ENCODE measurements around the gene KCNAB1. TPM values are rescaled to one million over a fixed set of nuclear protein-coding genes. Genes with fewer than 3 reads are reported as not detected.

KCNAB1 gene
- total RNA-seq, 1 experiment from 2014 or later = not detected

DNA sequence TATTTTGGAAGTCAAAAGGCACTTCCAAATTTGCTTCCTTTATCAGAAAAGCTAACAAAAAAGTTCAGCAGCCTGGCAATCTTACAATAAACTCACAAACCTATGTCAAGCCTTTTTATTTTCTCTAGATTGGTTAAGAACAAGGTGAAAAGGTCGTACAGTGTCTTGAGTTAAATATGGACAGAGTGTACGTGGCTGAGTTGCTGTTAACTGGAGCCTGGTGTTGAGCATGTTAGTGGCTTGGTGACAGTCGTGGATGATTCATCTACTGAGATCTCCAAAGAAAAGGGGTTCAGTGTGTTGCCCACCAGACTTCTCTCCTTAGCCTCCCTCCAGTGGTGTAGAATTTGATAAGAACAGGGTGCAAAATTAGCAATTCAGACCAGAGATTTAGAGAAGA lies 344.8 kb downstream of the KCNAB1 start:
- no peaks in the 10 kb centered on the region for H3K79me2 ChIP-seq (ENCODE audit: low read length)
- H3K36me3 ChIP-seq (ENCODE audit: low read depth, low read length) = no peaks in the 10 kb centered on the region
- H3F3A ChIP-seq (ENCODE audit: low read length, unreplicated experiment) = no peaks in the 10 kb centered on the region
- POLR2A ChIA-PET (ENCODE audit: unreplicated experiment) = no interaction called here
- H3K9me2 ChIP-seq (replicated peaks; ENCODE audit: low read length) = no peaks in the 10 kb centered on the region
- no peaks in the 10 kb centered on the region for H4K20me1 ChIP-seq (ENCODE audit: low read length)
- H2AFZ ChIP-seq (ENCODE audit: low read length) = no peak overlapping the region
- H3K27me3 ChIP-seq (ENCODE audit: low read length) = peaks cover 63% of the 10 kb centered on the region
- no peaks in the 10 kb centered on the region for H3K9me3 ChIP-seq (ENCODE audit: low read length)
- BruUV-seq (replicated peaks) = no TSS peak
- no peak overlapping the region for H3K9ac ChIP-seq (ENCODE audit: low read length)
- H3K27ac ChIP-seq (ENCODE audit: low read length) = no peak overlapping the region
- intact Hi-C loops (cut with micrococcal nuclease) = no loop called here
- DNase-seq (no peak), ATAC-seq (no peak)
- no peak for TF ChIP-seq EZH2phosphoT487 (IDR thresholded peaks at IDR 0.05; ENCODE audit: borderline replicate concordance, low read length)
- no peak for TF ChIP-seq EZH2 (IDR thresholded peaks at IDR 0.05; ENCODE audit: low read length, unreplicated experiment)
- TF ChIP-seq, protein P1, sequence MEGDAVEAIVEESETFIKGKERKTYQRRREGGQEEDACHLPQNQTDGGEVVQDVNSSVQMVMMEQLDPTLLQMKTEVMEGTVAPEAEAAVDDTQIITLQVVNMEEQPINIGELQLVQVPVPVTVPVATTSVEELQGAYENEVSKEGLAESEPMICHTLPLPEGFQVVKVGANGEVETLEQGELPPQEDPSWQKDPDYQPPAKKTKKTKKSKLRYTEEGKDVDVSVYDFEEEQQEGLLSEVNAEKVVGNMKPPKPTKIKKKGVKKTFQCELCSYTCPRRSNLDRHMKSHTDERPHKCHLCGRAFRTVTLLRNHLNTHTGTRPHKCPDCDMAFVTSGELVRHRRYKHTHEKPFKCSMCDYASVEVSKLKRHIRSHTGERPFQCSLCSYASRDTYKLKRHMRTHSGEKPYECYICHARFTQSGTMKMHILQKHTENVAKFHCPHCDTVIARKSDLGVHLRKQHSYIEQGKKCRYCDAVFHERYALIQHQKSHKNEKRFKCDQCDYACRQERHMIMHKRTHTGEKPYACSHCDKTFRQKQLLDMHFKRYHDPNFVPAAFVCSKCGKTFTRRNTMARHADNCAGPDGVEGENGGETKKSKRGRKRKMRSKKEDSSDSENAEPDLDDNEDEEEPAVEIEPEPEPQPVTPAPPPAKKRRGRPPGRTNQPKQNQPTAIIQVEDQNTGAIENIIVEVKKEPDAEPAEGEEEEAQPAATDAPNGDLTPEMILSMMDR (conservative IDR thresholded peaks at IDR 0.05; ENCODE audit: low read depth, low read length) = no peak
- H3K4me1 ChIP-seq (ENCODE audit: insufficient read depth, low read length) = no peaks in the 10 kb centered on the region
- CTCF ChIA-PET = no interaction called here
- no peak overlapping the region for H3K4me3 ChIP-seq (ENCODE audit: low read length)
- no peak overlapping the region for H3K4me2 ChIP-seq (ENCODE audit: low read length)

GRCh38 chr3:156469456-156469855 lies 349.1 kb downstream of the KCNAB1 start:
- no peak for TF ChIP-seq EZH2phosphoT487 (IDR thresholded peaks at IDR 0.05; ENCODE audit: borderline replicate concordance, low read length)
- TF ChIP-seq, protein P1 (conservative IDR thresholded peaks at IDR 0.05; ENCODE audit: low read depth, low read length) = no peak
- no peak for TF ChIP-seq EZH2 (IDR thresholded peaks at IDR 0.05; ENCODE audit: low read length, unreplicated experiment)
- Histone ChIP-seq H3K9me2 (replicated peaks; ENCODE audit: low read length) (no peaks in the 10 kb centered on the region), H3K27ac (ENCODE audit: low read length) (no peak overlapping the region), H3K4me2 (ENCODE audit: low read length) (no peak overlapping the region), H4K20me1 (ENCODE audit: low read length) (no peaks in the 10 kb centered on the region), H3K4me1 (ENCODE audit: insufficient read depth, low read length) (no peaks in the 10 kb centered on the region), H3K27me3 (ENCODE audit: low read length) (peaks cover 44% of the 10 kb centered on the region), H3K79me2 (ENCODE audit: low read length) (no peaks in the 10 kb centered on the region), H3F3A (ENCODE audit: low read length, unreplicated experiment) (no peaks in the 10 kb centered on the region), H3K4me3 (ENCODE audit: low read length) (no peak overlapping the region), H3K9ac (ENCODE audit: low read length) (no peak overlapping the region), H2AFZ (ENCODE audit: low read length) (no peak overlapping the region), H3K36me3 (ENCODE audit: low read depth, low read length) (no peaks in the 10 kb centered on the region), H3K9me3 (ENCODE audit: low read length) (no peaks in the 10 kb centered on the region)
- no TSS peak for BruUV-seq (replicated peaks)
- ATAC-seq = no peak
- CTCF ChIA-PET = no interaction called here
- no peak for DNase-seq
- POLR2A ChIA-PET (ENCODE audit: unreplicated experiment) = no interaction called here
- intact Hi-C loops (cut with micrococcal nuclease) = no loop called here

- no peaks in the 10 kb centered on the region for H3F3A ChIP-seq (ENCODE audit: low read length, unreplicated experiment)
- no peak overlapping the region for H2AFZ ChIP-seq (ENCODE audit: low read length)
- intact Hi-C loops (cut with micrococcal nuclease) = no loop called here
- H3K9me2 ChIP-seq (replicated peaks; ENCODE audit: low read length) = no peaks in the 10 kb centered on the region
- no peak for ATAC-seq
- H3K27me3 ChIP-seq (ENCODE audit: low read length) = peaks cover 27% of the 10 kb centered on the region
- CTCF ChIA-PET = interaction anchor here (0.5 kb wide), 1 partner anchor 35 kb away, joined by 4 read pairs; no protein-coding TSS in a partner anchor
- no peaks in the 10 kb centered on the region for H3K4me1 ChIP-seq (ENCODE audit: insufficient read depth, low read length)
- H3K27ac ChIP-seq (ENCODE audit: low read length) = no peak overlapping the region
- BruUV-seq (replicated peaks) = no TSS peak
- H3K4me3 ChIP-seq (ENCODE audit: low read length) = no peak overlapping the region
- TF ChIP-seq EZH2 (IDR thresholded peaks at IDR 0.05; ENCODE audit: low read length, unreplicated experiment) (no peak), EZH2phosphoT487 (IDR thresholded peaks at IDR 0.05; ENCODE audit: borderline replicate concordance, low read length) (no peak)
- TF ChIP-seq, protein P1 (conservative IDR thresholded peaks at IDR 0.05; ENCODE audit: low read depth, low read length) = no peak
- no peak for DNase-seq
- H3K9ac ChIP-seq (ENCODE audit: low read length) = no peak overlapping the region
- POLR2A ChIA-PET (ENCODE audit: unreplicated experiment) = no interaction called here
- no peak overlapping the region for H3K4me2 ChIP-seq (ENCODE audit: low read length)
- no peaks in the 10 kb centered on the region for H4K20me1 ChIP-seq (ENCODE audit: low read length)
- H3K79me2 ChIP-seq (ENCODE audit: low read length) = no peaks in the 10 kb centered on the region
- no peaks in the 10 kb centered on the region for H3K9me3 ChIP-seq (ENCODE audit: low read length)
- H3K36me3 ChIP-seq (ENCODE audit: low read depth, low read length) = no peaks in the 10 kb centered on the region
Observed at GRCh38 chr3:156471431-156471830, 351.1 kb downstream of the KCNAB1 start.

Measured in PC-3 (cell line).